Measurements from ENCODE around the gene CARMIL1.
A peak's percentile ranks its signal among the peaks of the same experiment; 100 is the strongest.

CARMIL1 gene

GRCh38 chr6:25628471-25629197, 349.5 kb downstream of the CARMIL1 start:
- DNase-seq: no peak
- no peaks in the 10 kb centered on the region for H3K36me3 ChIP-seq
- H3K4me1 ChIP-seq: peaks cover 26% of the 10 kb centered on the region
- H3K4me3 ChIP-seq (ENCODE audit: low read depth, low read length): no peak overlapping the region
- TF ChIP-seq CTCF (IDR thresholded peaks at IDR 0.05; ENCODE audit: low read depth, low read length): no peak
- no peaks in the 10 kb centered on the region; the same call in 1 of the 2 replicates for H3K9me3 ChIP-seq
- no peaks in the 10 kb centered on the region for H3K27me3 ChIP-seq

- Histone ChIP-seq H3K4me1 (peaks cover 21% of the 10 kb centered on the region), H3K9me3 (no peaks in the 10 kb centered on the region; the same call in 1 of the 2 replicates), H3K4me3 (ENCODE audit: low read depth, low read length) (no peak overlapping the region), H3K36me3 (no peaks in the 10 kb centered on the region), H3K27me3 (no peaks in the 10 kb centered on the region)
- no peak for TF ChIP-seq CTCF (IDR thresholded peaks at IDR 0.05; ENCODE audit: low read depth, low read length)
- DNase-seq: peak; percentile 80
These were observed 350.0 kb downstream of the CARMIL1 start for GRCh38 chr6:25629198-25629576.

- no peak for TF ChIP-seq CTCF (IDR thresholded peaks at IDR 0.05; ENCODE audit: low read depth, low read length)
- no peaks in the 10 kb centered on the region; the same call in 1 of the 2 replicates for H3K9me3 ChIP-seq
- no peak for DNase-seq
- no peak overlapping the region for H3K4me3 ChIP-seq (ENCODE audit: low read depth, low read length)
- H3K27me3 ChIP-seq: no peaks in the 10 kb centered on the region
- H3K4me1 ChIP-seq: peaks cover 20% of the 10 kb centered on the region
- H3K36me3 ChIP-seq: no peaks in the 10 kb centered on the region
These were observed 351.5 kb downstream of the CARMIL1 start for GRCh38 chr6:25630508-25631278.

GRCh38 chr6:25635886-25636317, 356.7 kb downstream of the CARMIL1 start:
- no peak for DNase-seq
- no peaks in the 10 kb centered on the region for H3K27me3 ChIP-seq
- H3K4me1 ChIP-seq: peaks cover 17% of the 10 kb centered on the region
- H3K36me3 ChIP-seq: no peaks in the 10 kb centered on the region
- TF ChIP-seq CTCF (IDR thresholded peaks at IDR 0.05; ENCODE audit: low read depth, low read length): no peak
- H3K4me3 ChIP-seq (ENCODE audit: low read depth, low read length): no peak overlapping the region
- H3K9me3 ChIP-seq: no peaks in the 10 kb centered on the region

GRCh38 chr6:25637211-25637610, 358.0 kb downstream of the CARMIL1 start:
- Histone ChIP-seq H3K27me3 (no peaks in the 10 kb centered on the region), H3K9me3 (no peaks in the 10 kb centered on the region), H3K4me1 (peaks cover 17% of the 10 kb centered on the region), H3K4me3 (ENCODE audit: low read depth, low read length) (no peak overlapping the region), H3K36me3 (no peaks in the 10 kb centered on the region)
- TF ChIP-seq CTCF (IDR thresholded peaks at IDR 0.05; ENCODE audit: low read depth, low read length): no peak
- DNase-seq: no peak

GRCh38 chr6:25637960-25638434, 358.8 kb downstream of the CARMIL1 start:
- Histone ChIP-seq H3K27me3 (no peaks in the 10 kb centered on the region), H3K9me3 (no peaks in the 10 kb centered on the region), H3K4me1 (peaks cover 17% of the 10 kb centered on the region), H3K36me3 (no peaks in the 10 kb centered on the region), H3K4me3 (ENCODE audit: low read depth, low read length) (no peak overlapping the region)
- peak; percentile 40 for DNase-seq
- TF ChIP-seq CTCF (IDR thresholded peaks at IDR 0.05; ENCODE audit: low read depth, low read length): no peak

Measured in BE2C (cell line).